SK-N-SH treated with all-trans-retinoic acid at 6 μM for 48 hours (cell line): Measurements from ENCODE around the gene ASPA.
"Not testable (repeated sequence)": the region's sequence is repeated elsewhere in the genome, so short reads cannot be mapped to it uniquely, and the experiment has no call there.

Experiments used
- ARNTL ChIP-seq: fragments of 450-650 bp; formaldehyde crosslinking; IDR thresholded peaks from 2 replicates; pipeline ENCODE4 v1.5.0; 2020; ENCODE audit warnings: low read depth, mild to moderate bottlenecking, moderate library complexity, borderline replicate concordance
- CSDC2 ChIP-seq: fragments of 250-450 bp; sonication (Bioruptor Pico); IDR thresholded peaks from 2 replicates; pipeline ENCODE4 v1.5.0; 2020; ENCODE audit warnings: mild to moderate bottlenecking, moderate library complexity
- ESRRG ChIP-seq: fragments of 250-450 bp; sonication (Bioruptor Pico); IDR thresholded peaks from 2 replicates; pipeline ENCODE4 v1.6.1; 2021; ENCODE audit warnings: mild to moderate bottlenecking
- OSR1 ChIP-seq: fragments of 250-450 bp; sonication (Bioruptor Pico); IDR thresholded peaks from 2 replicates; pipeline ENCODE4 v1.8.0; 2022; ENCODE audit warnings: moderate library complexity, mild to moderate bottlenecking, inconsistent platforms
- RARB ChIP-seq: fragments of 250-450 bp; sonication (Bioruptor Pico); IDR thresholded peaks from 2 replicates; pipeline ENCODE4 v1.8.0; 2021; ENCODE audit warnings: mild to moderate bottlenecking, moderate library complexity
- TCF4 ChIP-seq: fragments of 250-450 bp; sonication (Bioruptor Pico); IDR thresholded peaks from 2 replicates; pipeline ENCODE4 v1.8.0; 2021; ENCODE audit warnings: mild to moderate bottlenecking, moderate library complexity, borderline replicate concordance
- ZC3H10 ChIP-seq: fragments of 250-450 bp; sonication (Bioruptor Pico); IDR thresholded peaks from 2 replicates; pipeline ENCODE4 v1.5.1; 2021; ENCODE audit warnings: mild to moderate bottlenecking, moderate library complexity
- ZFP3 ChIP-seq: fragments of 250-450 bp; sonication (Bioruptor Pico); IDR thresholded peaks from 2 replicates; pipeline ENCODE4 v1.5.0; 2020; ENCODE audit warnings: mild to moderate bottlenecking, moderate library complexity
- ZFP30 ChIP-seq: fragments of 450-650 bp; formaldehyde crosslinking; IDR thresholded peaks from 2 replicates; pipeline ENCODE4 v1.5.0; 2022; ENCODE audit warnings: mild to moderate bottlenecking, moderate library complexity
- TF ChIP-seq, protein P1 (sequence below): fragments of 250-450 bp; sonication (Bioruptor Pico); IDR thresholded peaks from 2 replicates; pipeline ENCODE4 v1.5.1; 2021; ENCODE audit warnings: mild to moderate bottlenecking, moderate library complexity
- TF ChIP-seq, protein P2 (sequence below): fragments of 250-450 bp; sonication (Bioruptor Pico); IDR thresholded peaks from 2 replicates; pipeline ENCODE4 v1.8.0; 2020; ENCODE audit warnings: mild to moderate bottlenecking, moderate library complexity, borderline replicate concordance
- TF ChIP-seq, protein P3 (sequence below): fragments of 250-450 bp; sonication (Bioruptor Pico); IDR thresholded peaks from 2 replicates; pipeline ENCODE4 v1.5.1; 2020; ENCODE audit warnings: low read depth, mild to moderate bottlenecking, moderate library complexity

DNA sequence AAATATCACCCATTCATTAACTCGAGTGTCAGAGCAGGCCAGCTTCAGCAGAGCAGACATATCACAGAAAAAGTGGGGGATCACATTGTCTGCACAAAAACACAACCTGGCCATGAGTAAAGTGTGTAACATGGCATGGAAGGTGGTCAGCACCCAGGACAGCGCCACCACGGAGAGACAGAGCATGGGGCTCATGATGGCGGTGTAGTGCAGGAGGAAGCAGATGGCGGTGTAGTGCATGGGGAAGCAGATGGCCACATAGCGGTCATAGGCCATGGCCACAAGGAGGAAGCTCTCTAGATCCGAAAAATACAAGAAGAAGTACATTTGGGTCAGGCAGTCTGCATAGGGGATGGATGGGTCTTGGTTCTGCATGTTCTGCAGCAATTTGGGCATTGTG lies 42.6 kb upstream of the ASPA start:
- not testable (repeated sequence) for TF ChIP-seq ESRRG (CRISPR knock-in tag); CSDC2; ZFP3; ZFP30 (CRISPR knock-in tag); ARNTL; RARB (CRISPR knock-in tag); ZC3H10 (CRISPR knock-in tag); TCF4; OSR1 (CRISPR knock-in tag)
- TF ChIP-seq, protein P1, sequence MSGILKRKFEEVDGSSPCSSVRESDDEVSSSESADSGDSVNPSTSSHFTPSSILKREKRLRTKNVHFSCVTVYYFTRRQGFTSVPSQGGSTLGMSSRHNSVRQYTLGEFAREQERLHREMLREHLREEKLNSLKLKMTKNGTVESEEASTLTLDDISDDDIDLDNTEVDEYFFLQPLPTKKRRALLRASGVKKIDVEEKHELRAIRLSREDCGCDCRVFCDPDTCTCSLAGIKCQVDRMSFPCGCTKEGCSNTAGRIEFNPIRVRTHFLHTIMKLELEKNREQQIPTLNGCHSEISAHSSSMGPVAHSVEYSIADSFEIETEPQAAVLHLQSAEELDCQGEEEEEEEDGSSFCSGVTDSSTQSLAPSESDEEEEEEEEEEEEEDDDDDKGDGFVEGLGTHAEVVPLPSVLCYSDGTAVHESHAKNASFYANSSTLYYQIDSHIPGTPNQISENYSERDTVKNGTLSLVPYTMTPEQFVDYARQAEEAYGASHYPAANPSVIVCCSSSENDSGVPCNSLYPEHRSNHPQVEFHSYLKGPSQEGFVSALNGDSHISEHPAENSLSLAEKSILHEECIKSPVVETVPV (CRISPR knock-in tag): not testable (repeated sequence)
- TF ChIP-seq, protein P2, sequence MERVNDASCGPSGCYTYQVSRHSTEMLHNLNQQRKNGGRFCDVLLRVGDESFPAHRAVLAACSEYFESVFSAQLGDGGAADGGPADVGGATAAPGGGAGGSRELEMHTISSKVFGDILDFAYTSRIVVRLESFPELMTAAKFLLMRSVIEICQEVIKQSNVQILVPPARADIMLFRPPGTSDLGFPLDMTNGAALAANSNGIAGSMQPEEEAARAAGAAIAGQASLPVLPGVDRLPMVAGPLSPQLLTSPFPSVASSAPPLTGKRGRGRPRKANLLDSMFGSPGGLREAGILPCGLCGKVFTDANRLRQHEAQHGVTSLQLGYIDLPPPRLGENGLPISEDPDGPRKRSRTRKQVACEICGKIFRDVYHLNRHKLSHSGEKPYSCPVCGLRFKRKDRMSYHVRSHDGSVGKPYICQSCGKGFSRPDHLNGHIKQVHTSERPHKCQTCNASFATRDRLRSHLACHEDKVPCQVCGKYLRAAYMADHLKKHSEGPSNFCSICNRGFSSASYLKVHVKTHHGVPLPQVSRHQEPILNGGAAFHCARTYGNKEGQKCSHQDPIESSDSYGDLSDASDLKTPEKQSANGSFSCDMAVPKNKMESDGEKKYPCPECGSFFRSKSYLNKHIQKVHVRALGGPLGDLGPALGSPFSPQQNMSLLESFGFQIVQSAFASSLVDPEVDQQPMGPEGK (CRISPR knock-in tag): not testable (repeated sequence)
- TF ChIP-seq, protein P3, sequence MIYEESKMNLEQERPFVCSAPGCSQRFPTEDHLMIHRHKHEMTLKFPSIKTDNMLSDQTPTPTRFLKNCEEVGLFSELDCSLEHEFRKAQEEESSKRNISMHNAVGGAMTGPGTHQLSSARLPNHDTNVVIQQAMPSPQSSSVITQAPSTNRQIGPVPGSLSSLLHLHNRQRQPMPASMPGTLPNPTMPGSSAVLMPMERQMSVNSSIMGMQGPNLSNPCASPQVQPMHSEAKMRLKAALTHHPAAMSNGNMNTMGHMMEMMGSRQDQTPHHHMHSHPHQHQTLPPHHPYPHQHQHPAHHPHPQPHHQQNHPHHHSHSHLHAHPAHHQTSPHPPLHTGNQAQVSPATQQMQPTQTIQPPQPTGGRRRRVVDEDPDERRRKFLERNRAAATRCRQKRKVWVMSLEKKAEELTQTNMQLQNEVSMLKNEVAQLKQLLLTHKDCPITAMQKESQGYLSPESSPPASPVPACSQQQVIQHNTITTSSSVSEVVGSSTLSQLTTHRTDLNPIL (CRISPR knock-in tag): not testable (repeated sequence)
